Endothelial cell of umbilical vein (primary cell): ENCODE data around the gene CLEC12A. TPM values are rescaled to one million over a fixed set of nuclear protein-coding genes. Genes with fewer than 3 reads are reported as not detected.

Experiments
- BruUV-seq: library from RNA; stranded (reverse); fragments of 400-500 nt; replicated peaks from 2 replicates; lab custom pipeline; 2021; lab: Mats Ljungman, UMichigan
- CTCF ChIA-PET: fragments of 300-600, 350-600 bp; sonication (Branson Sonifier 250); formaldehyde crosslinking; loops from one replicate; lab custom pipeline; 2021; ENCODE audit warnings: antibody characterized with exemption, inconsistent platforms; lab: Charles Lee
- POLR2A ChIA-PET: fragments of 300-600, 350-600 bp; sonication (Branson Sonifier 250); formaldehyde crosslinking; loops from one replicate; lab custom pipeline; 2021; ENCODE audit warnings: antibody characterized with exemption, inconsistent platforms; lab: Charles Lee
- DNase-seq: peaks from one replicate; pipeline ENCODE4 v3.0.0-alpha.2; 2011; ENCODE audit warnings: low read depth, low spot score
- FAIRE-seq: peaks from 2 replicates; lab custom pipeline; 2011; peaks lifted over from hg19 to GRCh38; lab: Jason Lieb, UNC
- H2AFZ ChIP-seq: 2 replicates; pipeline ENCODE4 v1.6.0; 2012; ENCODE audit warnings: low read depth, low read length, control low read depth, inconsistent platforms
- H3K27ac ChIP-seq: 2 replicates; pipeline ENCODE4 v1.5.1; 2011; ENCODE audit warnings: low read depth, mild to moderate bottlenecking, control low read depth, low read length, moderate library complexity; ENCODE audit not compliant: insufficient read depth
- H3K27me3 ChIP-seq, 2 experiments: 2 replicates each; pipeline versions ENCODE4 v1.6.0 to v1.6.1; 2011; ENCODE audit warnings: low read length in 2 of 2, mixed read lengths in 1 of 2; ENCODE audit not compliant: control insufficient read depth in 2 of 2, insufficient read depth in 2 of 2
- H3K36me3 ChIP-seq, 2 experiments: 2 replicates in 1 of 2; 3 replicates in 1 of 2; pipeline ENCODE4 v1.5.1; 2011; ENCODE audit warnings: low read length in 2 of 2, mild to moderate bottlenecking in 1 of 2, moderate library complexity in 1 of 2; ENCODE audit not compliant: control insufficient read depth in 2 of 2, insufficient read depth in 2 of 2; ENCODE audit errors: extremely low read depth in 1 of 2
- H3K4me1 ChIP-seq: 3 replicates; pipeline ENCODE4 v1.5.1; 2011; ENCODE audit warnings: mild to moderate bottlenecking, low read length; ENCODE audit not compliant: control insufficient read depth, insufficient read depth; ENCODE audit errors: extremely low read depth
- H3K4me2 ChIP-seq: 2 replicates; pipeline ENCODE4 v1.6.1; 2011; ENCODE audit warnings: low read length, control low read depth, mixed read lengths; ENCODE audit not compliant: insufficient read depth
- H3K4me3 ChIP-seq, 3 experiments: fragments of 200-600 bp in 1 of 3; sonication (generic), shearing (Covaris generic) in 1 of 3; replicated peaks in 1 of 3; 2 replicates each; pipeline ENCODE4 v1.5.1; 2011 to 2016; ENCODE audit warnings: control low read depth in 3 of 3, low read length in 3 of 3, mild to moderate bottlenecking in 2 of 3, inconsistent platforms in 1 of 3, low read depth in 1 of 3, moderate library complexity in 1 of 3; ENCODE audit not compliant: insufficient read depth in 1 of 3
- H3K79me2 ChIP-seq: 2 replicates; pipeline ENCODE4 v1.6.0; 2012; ENCODE audit warnings: low read length, inconsistent platforms; ENCODE audit not compliant: control insufficient read depth, insufficient read depth
- H3K9ac ChIP-seq: replicated peaks from 2 replicates; pipeline ENCODE3; 2011; ENCODE audit warnings: low read length, control low read depth; ENCODE audit not compliant: insufficient read depth; ENCODE audit errors: extremely low read depth
- H3K9me1 ChIP-seq: replicated peaks from 3 replicates; pipeline ENCODE4 v1.6.0; 2011; ENCODE audit warnings: mild to moderate bottlenecking, low read length; ENCODE audit not compliant: control insufficient read depth, insufficient read depth; ENCODE audit errors: extremely low read depth
- H3K9me3 ChIP-seq: replicated peaks from 2 replicates; pipeline ENCODE4 v1.5.1; 2012; ENCODE audit warnings: low read length, inconsistent platforms; ENCODE audit not compliant: control insufficient read depth, insufficient read depth
- H4K20me1 ChIP-seq: replicated peaks from 2 replicates; pipeline ENCODE3; 2011; ENCODE audit warnings: mild to moderate bottlenecking, low read length; ENCODE audit not compliant: control insufficient read depth, insufficient read depth; ENCODE audit errors: extremely low read depth
- EZH2 ChIP-seq: IDR thresholded peaks from 2 replicates; pipeline ENCODE4 v1.6.1; 2012; ENCODE audit warnings: borderline replicate concordance, low read depth, mild to moderate bottlenecking, moderate library complexity, low read length, inconsistent platforms; ENCODE audit not compliant: severe bottlenecking
- FOS ChIP-seq: IDR thresholded peaks from 2 replicates; pipeline ENCODE4 v1.6.1; 2011; ENCODE audit warnings: mild to moderate bottlenecking, low read length, moderate library complexity, borderline replicate concordance; ENCODE audit not compliant: insufficient read depth
- GATA2 ChIP-seq: IDR thresholded peaks from 2 replicates; pipeline ENCODE4 v1.7.0; 2011; ENCODE audit warnings: low read depth, mild to moderate bottlenecking, moderate library complexity, mixed read lengths, low read length; ENCODE audit not compliant: insufficient read length, insufficient read depth
- JUN ChIP-seq: IDR thresholded peaks from 2 replicates; pipeline ENCODE4 v1.6.1; 2011; ENCODE audit warnings: borderline replicate concordance, low read depth; ENCODE audit not compliant: insufficient read length, insufficient read depth
- MYC ChIP-seq: IDR thresholded peaks from one replicate; pipeline ENCODE4 v1.6.1; 2011; ENCODE audit warnings: mild to moderate bottlenecking, low read depth, low read length
- POLR2A ChIP-seq: IDR thresholded peaks from 2 replicates; pipeline ENCODE4 v1.6.1; 2012; ENCODE audit warnings: low read depth, mild to moderate bottlenecking, control low read depth, low read length
- POLR2AphosphoS5 ChIP-seq: IDR thresholded peaks from 2 replicates; pipeline ENCODE4 v1.6.1; 2012; ENCODE audit warnings: low read depth, mild to moderate bottlenecking, control low read depth, low read length, moderate library complexity; ENCODE audit not compliant: insufficient read depth
- dilution Hi-C: fragments of 300-500 bp; cut with MboI; formaldehyde crosslinking; loops from one replicate; pipeline ENCODE4 v1.15.0; 2019; ENCODE audit warnings: low sequenced_read_pairs; ENCODE audit not compliant: extremely low pct_ligation_motif_present
- intact Hi-C: fragments of 100-400 bp; cut with micrococcal nuclease; formaldehyde crosslinking; loops from one replicate; pipeline ENCODE4 v1.10.0; 2022
- polyA plus RNA-seq, 4 experiments: library from polyadenylated mRNA; depleted of rRNA in 3 of 4; stranded (reverse) in 3 of 4; unstranded in 1 of 4; fragments of >200 nt; gene quantifications; 2 replicates each; pipeline versions ENCODE4 v1.2.1 to v1.2.3, GENCODE V29; 2011 to 2012; ENCODE audit warnings: missing spikeins in 1 of 4
- total RNA-seq: library from RNA; stranded (reverse); gene quantifications from 2 replicates; pipeline ENCODE4 v1.2.3, GENCODE V29; 2021
- TF ChIP-seq, protein P1 (sequence below), 2 donors: IDR thresholded peaks; 1 replicate in 1 of 2; 2 replicates in 1 of 2; pipeline ENCODE4 v1.5.1; 2011; ENCODE audit warnings: low read length in 2 of 2, mild to moderate bottlenecking in 2 of 2, moderate library complexity in 2 of 2, control low read depth in 1 of 2, inconsistent platforms in 1 of 2, low read depth in 1 of 2; ENCODE audit not compliant: insufficient read depth in 1 of 2; ENCODE audit errors: extremely low read depth in 1 of 2
- TF ChIP-seq, protein P2 (sequence below): IDR thresholded peaks from 2 replicates; pipeline ENCODE4 v1.6.1; 2011; ENCODE audit not compliant: insufficient read depth, insufficient read length

The CLEC12A gene
- total and polyA plus RNA-seq, 2 donors (not counting 3 experiments of a cell fraction or from before 2014, with no cell fraction given): not detected

- Histone ChIP-seq H3K4me3 (no peak overlapping the region), H3K9me3 (no peaks in the 10 kb centered on the region), H3K4me1 (peaks cover 27% of the 10 kb centered on the region), H2AFZ (peak overlapping the region; percentile 25), H4K20me1 (no peaks in the 10 kb centered on the region), H3K9me1 (no peaks in the 10 kb centered on the region), H3K4me2 (peak overlapping the region; percentile 67), H3K36me3 (no peaks in the 10 kb centered on the region), H3K9ac (peak overlapping the region; percentile 52), H3K79me2 (no peaks in the 10 kb centered on the region), H3K27me3 (no peaks in the 10 kb centered on the region), H3K27ac (peak overlapping the region; percentile 99)
- ChIA-PET CTCF (interaction anchor here (0.6 to 2.2 kb wide), 4 partner anchors 10 to 147 kb away, joined by 3 to 9 read pairs (median 6); no protein-coding TSS in a partner anchor), POLR2A (no interaction called here)
- DNase-seq (peak; percentile 86), FAIRE-seq (peak; percentile 72)
- intact Hi-C loops: loop anchor here (1.0 to 10.0 kb wide), 5 partner anchors 14 to 348 kb away; partner anchors contain the start of genes CLEC2B and GABARAPL1
- dilution Hi-C loops: no loop called here
- no TSS peak for BruUV-seq
- TF ChIP-seq GATA2: peak; percentile 20
- no peak for TF ChIP-seq MYC
- TF ChIP-seq POLR2AphosphoS5: peak; percentile 15
- TF ChIP-seq POLR2A: no peak
- TF ChIP-seq JUN: peak; percentile 83
- TF ChIP-seq EZH2: no peak
- TF ChIP-seq FOS: peak; percentile 69
- TF ChIP-seq, protein P1, sequence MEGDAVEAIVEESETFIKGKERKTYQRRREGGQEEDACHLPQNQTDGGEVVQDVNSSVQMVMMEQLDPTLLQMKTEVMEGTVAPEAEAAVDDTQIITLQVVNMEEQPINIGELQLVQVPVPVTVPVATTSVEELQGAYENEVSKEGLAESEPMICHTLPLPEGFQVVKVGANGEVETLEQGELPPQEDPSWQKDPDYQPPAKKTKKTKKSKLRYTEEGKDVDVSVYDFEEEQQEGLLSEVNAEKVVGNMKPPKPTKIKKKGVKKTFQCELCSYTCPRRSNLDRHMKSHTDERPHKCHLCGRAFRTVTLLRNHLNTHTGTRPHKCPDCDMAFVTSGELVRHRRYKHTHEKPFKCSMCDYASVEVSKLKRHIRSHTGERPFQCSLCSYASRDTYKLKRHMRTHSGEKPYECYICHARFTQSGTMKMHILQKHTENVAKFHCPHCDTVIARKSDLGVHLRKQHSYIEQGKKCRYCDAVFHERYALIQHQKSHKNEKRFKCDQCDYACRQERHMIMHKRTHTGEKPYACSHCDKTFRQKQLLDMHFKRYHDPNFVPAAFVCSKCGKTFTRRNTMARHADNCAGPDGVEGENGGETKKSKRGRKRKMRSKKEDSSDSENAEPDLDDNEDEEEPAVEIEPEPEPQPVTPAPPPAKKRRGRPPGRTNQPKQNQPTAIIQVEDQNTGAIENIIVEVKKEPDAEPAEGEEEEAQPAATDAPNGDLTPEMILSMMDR (IDR thresholded peaks at IDR 0.05; ENCODE audit: extremely low read depth in 1 of 2, insufficient read depth in 1 of 2, low read depth in 1 of 2, low read length in 2 of 2): no peak
- TF ChIP-seq, protein P2, sequence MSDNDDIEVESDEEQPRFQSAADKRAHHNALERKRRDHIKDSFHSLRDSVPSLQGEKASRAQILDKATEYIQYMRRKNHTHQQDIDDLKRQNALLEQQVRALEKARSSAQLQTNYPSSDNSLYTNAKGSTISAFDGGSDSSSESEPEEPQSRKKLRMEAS: no peak
Observed at GRCh38 chr12:10016881-10017280, 45.7 kb downstream of the CLEC12A start.
